Body of pancreas (tissue), 4 donors: ENCODE data around the gene MAPK13.

Source experiments
- CTCF ChIP-seq, 7 experiments: fragments of 450-650 bp in 4 of 7; fragments of 200-600 bp in 3 of 7; sonication (generic) in 3 of 7; IDR thresholded peaks; one replicate each; pipeline ENCODE4 v1.5.1; 2016 to 2019; ENCODE audit warnings: antibody characterized with exemption in 7 of 7
- POLR2A ChIP-seq, 3 donors: fragments of 450-650 bp; IDR thresholded peaks; one replicate each; pipeline ENCODE4 v1.6.1; 2016; ENCODE audit warnings: antibody characterized with exemption in 3 of 3, mild to moderate bottlenecking in 2 of 3

- TF ChIP-seq CTCF (IDR thresholded peaks at IDR 0.05) (no peak), POLR2A (IDR thresholded peaks at IDR 0.05) (no peak)
Observed at GRCh38 chr6:36116943-36117342, 13.4 kb upstream of the MAPK13 start.
